Retina (tissue), 1 donor: ENCODE measurements around the gene PCMT1.

ENCODE experiments used
- DNase-seq: peaks from one replicate; pipeline ENCODE4 v3.0.0-alpha.2; 2016

PCMT1 gene

GRCh38 chr6:149856256-149856994 is 106.9 kb downstream of the PCMT1 start:
- no peak for DNase-seq

GRCh38 chr6:149857541-149857940 is 108.0 kb downstream of the PCMT1 start:
- no peak for DNase-seq

GRCh38 chr6:149859368-149859767 is 109.8 kb downstream of the PCMT1 start:
- no peak for DNase-seq

- no peak for DNase-seq
These were observed 110.4 kb downstream of the PCMT1 start for GRCh38 chr6:149859938-149860337.

- peak; percentile 15 for DNase-seq
These were observed 110.9 kb downstream of the PCMT1 start for GRCh38 chr6:149860513-149860833.
